Nephron (organoid): ENCODE data around the gene IL13RA1.
A peak's percentile ranks its signal among the peaks of the same experiment; 100 is the strongest.

ENCODE experiments used
- H3K27ac Mint-ChIP-seq, 3 experiments: 2 replicates each; pipeline ENCODE4 v1.8.0; 2020; ENCODE audit warnings: mixed read lengths in 3 of 3, mild to moderate bottlenecking in 2 of 3, moderate library complexity in 1 of 3
- H3K27me3 Mint-ChIP-seq: 2 replicates; pipeline ENCODE4 v1.8.0; 2021; ENCODE audit warnings: low read depth, mild to moderate bottlenecking, moderate library complexity, mixed read lengths
- H3K36me3 Mint-ChIP-seq: 2 replicates; pipeline ENCODE4 v1.8.0; 2020; ENCODE audit warnings: low read depth, mixed read lengths
- H3K4me1 Mint-ChIP-seq: 2 replicates; pipeline ENCODE4 v1.8.0; 2020; ENCODE audit warnings: mixed read lengths
- H3K4me3 Mint-ChIP-seq, 3 experiments: 2 replicates each; pipeline ENCODE4 v1.8.0; 2020; ENCODE audit warnings: mild to moderate bottlenecking in 3 of 3, mixed read lengths in 3 of 3, moderate library complexity in 2 of 3
- H3K9me3 Mint-ChIP-seq: 2 replicates; pipeline ENCODE4 v1.8.0; 2020; ENCODE audit warnings: mixed read lengths
- CTCF ChIP-seq, 3 experiments: fragments of 200-600 bp; sonication (generic); IDR thresholded peaks; one replicate each; pipeline ENCODE4 v1.5.0; 2021; ENCODE audit warnings: antibody characterized with exemption in 3 of 3; ENCODE audit not compliant: unreplicated experiment in 3 of 3

IL13RA1 gene

GRCh38 chrX:118773782-118774181 is 46.4 kb downstream of the IL13RA1 start:
- no peak overlapping the region for H3K27ac Mint-ChIP-seq
- H3K36me3 Mint-ChIP-seq: peaks cover 27% of the 10 kb centered on the region
- TF ChIP-seq CTCF (IDR thresholded peaks at IDR 0.05; ENCODE audit: unreplicated experiment in 3 of 3): no peak
- H3K9me3 Mint-ChIP-seq: peaks cover 5% of the 10 kb centered on the region
- H3K4me3 Mint-ChIP-seq: no peak overlapping the region
- no peaks in the 10 kb centered on the region for H3K4me1 Mint-ChIP-seq
- H3K27me3 Mint-ChIP-seq: no peaks in the 10 kb centered on the region

GRCh38 chrX:118779581-118779980 is 52.2 kb downstream of the IL13RA1 start:
- Mint-ChIP-seq H3K27me3 (no peaks in the 10 kb centered on the region), H3K27ac (no peak overlapping the region), H3K4me3 (no peak overlapping the region), H3K36me3 (peaks cover 16% of the 10 kb centered on the region), H3K9me3 (peaks cover 2% of the 10 kb centered on the region), H3K4me1 (peaks cover 5% of the 10 kb centered on the region)
- no peak for TF ChIP-seq CTCF (IDR thresholded peaks at IDR 0.05; ENCODE audit: unreplicated experiment in 3 of 3)

GRCh38 chrX:118780509-118780908 is 53.1 kb downstream of the IL13RA1 start:
- Mint-ChIP-seq H3K36me3 (peaks cover 16% of the 10 kb centered on the region), H3K27me3 (no peaks in the 10 kb centered on the region), H3K27ac (peak overlapping the region in 1 of 3 experiments; percentile 46), H3K4me3 (no peak overlapping the region), H3K4me1 (peaks cover 5% of the 10 kb centered on the region), H3K9me3 (peaks cover 2% of the 10 kb centered on the region)
- TF ChIP-seq CTCF (IDR thresholded peaks at IDR 0.05; ENCODE audit: unreplicated experiment in 3 of 3): no peak

GRCh38 chrX:118780911-118781310 is 53.5 kb downstream of the IL13RA1 start:
- Mint-ChIP-seq H3K27me3 (no peaks in the 10 kb centered on the region), H3K4me1 (peaks cover 5% of the 10 kb centered on the region), H3K27ac (peak overlapping the region in 1 of 3 experiments; percentile 46), H3K36me3 (peaks cover 13% of the 10 kb centered on the region), H3K4me3 (no peak overlapping the region), H3K9me3 (peaks cover 2% of the 10 kb centered on the region)
- TF ChIP-seq CTCF (IDR thresholded peaks at IDR 0.05; ENCODE audit: unreplicated experiment in 3 of 3): no peak

GRCh38 chrX:118795528-118796280 is 68.3 kb downstream of the IL13RA1 start:
- no peak for TF ChIP-seq CTCF (IDR thresholded peaks at IDR 0.05; ENCODE audit: unreplicated experiment in 3 of 3)
- H3K36me3 Mint-ChIP-seq: peaks cover 16% of the 10 kb centered on the region

GRCh38 chrX:118802857-118803256 is 75.5 kb downstream of the IL13RA1 start:
- peaks cover 5% of the 10 kb centered on the region for H3K4me1 Mint-ChIP-seq
- no peak for TF ChIP-seq CTCF (IDR thresholded peaks at IDR 0.05; ENCODE audit: unreplicated experiment in 3 of 3)

More at GRCh38 chrX:118795528-118796280, 68.3 kb downstream of the IL13RA1 start:
- Mint-ChIP-seq H3K27ac (peak overlapping the region; percentile 53 to 92 (median 73)), H3K4me3 (peak overlapping the region in 1 of 3 experiments; percentile 11), H3K27me3 (no peaks in the 10 kb centered on the region), H3K9me3 (peaks cover 5% of the 10 kb centered on the region), H3K4me1 (peaks cover 12% of the 10 kb centered on the region)

More at GRCh38 chrX:118802857-118803256, 75.5 kb downstream of the IL13RA1 start:
- Mint-ChIP-seq H3K9me3 (peaks cover 12% of the 10 kb centered on the region), H3K27me3 (peaks cover 4% of the 10 kb centered on the region), H3K36me3 (no peaks in the 10 kb centered on the region), H3K4me3 (no peak overlapping the region), H3K27ac (peak overlapping the region in 2 of 3 experiments; percentile 52 to 60)
